Measurements from ENCODE around the gene SRSF11.

GRCh38 chr1:70247768-70248167 is 26.6 kb downstream of the SRSF11 start:
- TF ChIP-seq POLR2AphosphoS5 (IDR thresholded peaks at IDR 0.05; ENCODE audit: low read depth, low read length) (no peak), TAF1 (IDR thresholded peaks at IDR 0.05; ENCODE audit: borderline replicate concordance, insufficient read depth, low read length) (no peak), SIN3A (IDR thresholded peaks at IDR 0.05; ENCODE audit: borderline replicate concordance, insufficient read depth, low read length) (no peak), REST (IDR thresholded peaks at IDR 0.05; ENCODE audit: insufficient read depth in 1 of 2, low read depth in 2 of 2, low read length in 2 of 2) (no peak), FOXP2 (optimal IDR thresholded peaks at IDR 0.05; ENCODE audit: borderline replicate concordance, extremely low read depth, extremely low read length, insufficient read depth) (no peak)
